Middle frontal gyrus (tissue), 1 donor: ENCODE measurements around the gene RIPK4.
"Not testable (repeated sequence)": the region's sequence is repeated elsewhere in the genome, so short reads cannot be mapped to it uniquely, and the experiment has no call there.

Experiments
- DNase-seq: peaks from one replicate; pipeline ENCODE4 v3.0.0-alpha.2; 2015; ENCODE audit warnings: low spot score; ENCODE audit errors: extremely low spot score

The RIPK4 gene

GRCh38 chr21:41715649-41716281 is 51.1 kb downstream of the RIPK4 start:
- no peak for DNase-seq

GRCh38 chr21:41714299-41714865 is 52.5 kb downstream of the RIPK4 start:
- not testable (repeated sequence) for DNase-seq

- no peak for DNase-seq
Observed at GRCh38 chr21:41713495-41714281, 53.2 kb downstream of the RIPK4 start.

- no peak for DNase-seq
Observed at GRCh38 chr21:41712730-41713129, 54.1 kb downstream of the RIPK4 start.

- DNase-seq = no peak
Observed at GRCh38 chr21:41712201-41712600, 54.7 kb downstream of the RIPK4 start.

- DNase-seq = no peak
Observed at GRCh38 chr21:41711416-41712007, 55.3 kb downstream of the RIPK4 start.

GRCh38 chr21:41710823-41711160 is 56.1 kb downstream of the RIPK4 start:
- no peak for DNase-seq

- no peak for DNase-seq
Observed at GRCh38 chr21:41709965-41710822, 56.7 kb downstream of the RIPK4 start.

GRCh38 chr21:41709166-41709565 is 57.7 kb downstream of the RIPK4 start:
- no peak for DNase-seq

GRCh38 chr21:41707960-41708330 is 58.9 kb downstream of the RIPK4 start:
- DNase-seq = no peak

GRCh38 chr21:41707231-41707959 is 59.5 kb downstream of the RIPK4 start:
- DNase-seq = no peak

- DNase-seq = no peak
Observed at GRCh38 chr21:41706678-41707077, 60.2 kb downstream of the RIPK4 start.

- no peak for DNase-seq
Observed at GRCh38 chr21:41706263-41706639, 60.6 kb downstream of the RIPK4 start.

- DNase-seq = no peak
Observed at GRCh38 chr21:41705546-41706262, 61.1 kb downstream of the RIPK4 start.

GRCh38 chr21:41703857-41704501 is 62.9 kb downstream of the RIPK4 start:
- DNase-seq = no peak

- DNase-seq = no peak
Observed at GRCh38 chr21:41701749-41702148, 65.1 kb downstream of the RIPK4 start.

GRCh38 chr21:41699311-41699710 is 67.5 kb downstream of the RIPK4 start:
- DNase-seq = no peak

- DNase-seq = no peak
Observed at GRCh38 chr21:41698071-41698470, 68.8 kb downstream of the RIPK4 start.

GRCh38 chr21:41695513-41695912 is 71.3 kb downstream of the RIPK4 start:
- no peak for DNase-seq

GRCh38 chr21:41694042-41694441 is 72.8 kb downstream of the RIPK4 start:
- DNase-seq = not testable (repeated sequence)
